Measurements from ENCODE around the gene PERM1. TPM values are rescaled to one million over a fixed set of nuclear protein-coding genes. Genes with fewer than 3 reads are reported as not detected.
"Not testable (repeated sequence)": the region's sequence is repeated elsewhere in the genome, so short reads cannot be mapped to it uniquely, and the experiment has no call there.

The PERM1 gene
- total RNA-seq, 1 donor from 2014 or later: not detected

DNA sequence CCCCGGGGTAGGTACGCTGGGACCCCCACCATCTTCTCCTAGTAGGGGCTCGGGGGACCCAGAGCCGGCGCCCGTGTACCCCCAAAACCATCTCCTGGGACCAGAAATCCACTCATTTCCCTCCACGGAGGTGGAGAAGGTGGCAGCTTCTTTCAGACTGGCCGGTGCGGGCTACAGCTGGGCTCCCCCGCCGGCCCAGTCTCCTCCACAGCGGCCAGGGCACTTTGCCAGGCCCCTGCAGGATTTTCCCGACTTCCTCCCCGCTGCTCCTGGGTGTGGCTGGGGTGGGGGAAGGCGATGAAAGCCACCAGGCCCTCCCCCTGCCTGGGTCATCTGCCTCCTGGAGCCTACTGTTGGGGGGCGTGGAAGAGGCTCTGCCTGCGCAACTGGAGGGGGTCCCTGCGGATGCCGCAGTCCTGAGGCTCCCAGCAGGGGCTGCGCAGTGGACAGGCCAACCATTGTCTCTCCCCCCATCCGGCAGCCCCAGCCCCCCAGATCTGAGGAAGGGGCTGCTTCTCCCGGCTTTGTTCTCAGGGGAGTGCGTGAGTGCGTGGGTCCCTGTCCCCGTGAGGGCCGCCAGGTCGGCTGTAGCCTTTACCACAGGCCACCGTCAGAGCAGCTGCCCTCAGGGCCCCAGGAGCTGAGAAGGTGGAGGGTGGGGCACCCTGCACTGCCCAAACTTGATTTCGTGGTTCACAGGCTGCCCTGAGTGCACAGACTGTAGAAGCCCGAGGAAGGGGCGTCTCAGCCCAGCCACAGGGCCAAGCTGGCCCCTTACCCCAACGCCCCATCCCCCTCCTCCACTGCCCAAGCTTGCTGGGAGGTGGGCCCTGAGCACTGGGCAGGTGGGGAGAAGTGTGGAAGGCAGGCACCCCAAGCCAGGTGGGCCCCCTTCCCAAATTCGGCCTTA lies 39.4 kb upstream of the PERM1 start:
- TF ChIP-seq, protein P1, sequence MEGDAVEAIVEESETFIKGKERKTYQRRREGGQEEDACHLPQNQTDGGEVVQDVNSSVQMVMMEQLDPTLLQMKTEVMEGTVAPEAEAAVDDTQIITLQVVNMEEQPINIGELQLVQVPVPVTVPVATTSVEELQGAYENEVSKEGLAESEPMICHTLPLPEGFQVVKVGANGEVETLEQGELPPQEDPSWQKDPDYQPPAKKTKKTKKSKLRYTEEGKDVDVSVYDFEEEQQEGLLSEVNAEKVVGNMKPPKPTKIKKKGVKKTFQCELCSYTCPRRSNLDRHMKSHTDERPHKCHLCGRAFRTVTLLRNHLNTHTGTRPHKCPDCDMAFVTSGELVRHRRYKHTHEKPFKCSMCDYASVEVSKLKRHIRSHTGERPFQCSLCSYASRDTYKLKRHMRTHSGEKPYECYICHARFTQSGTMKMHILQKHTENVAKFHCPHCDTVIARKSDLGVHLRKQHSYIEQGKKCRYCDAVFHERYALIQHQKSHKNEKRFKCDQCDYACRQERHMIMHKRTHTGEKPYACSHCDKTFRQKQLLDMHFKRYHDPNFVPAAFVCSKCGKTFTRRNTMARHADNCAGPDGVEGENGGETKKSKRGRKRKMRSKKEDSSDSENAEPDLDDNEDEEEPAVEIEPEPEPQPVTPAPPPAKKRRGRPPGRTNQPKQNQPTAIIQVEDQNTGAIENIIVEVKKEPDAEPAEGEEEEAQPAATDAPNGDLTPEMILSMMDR (IDR thresholded peaks at IDR 0.05; ENCODE audit: insufficient read depth, low read length, severe bottlenecking): no peak
- DNase-seq (ENCODE audit: low read depth) (peak; percentile 58), FAIRE-seq (no peak)
- peaks cover 18% of the 10 kb centered on the region for H3K36me3 ChIP-seq (ENCODE audit: control insufficient read depth, insufficient read depth, low read length)
- peak overlapping the region; percentile 70 for H3K4me3 ChIP-seq (ENCODE audit: low read depth, low read length)
- no peaks in the 10 kb centered on the region for H3K27me3 ChIP-seq (ENCODE audit: control insufficient read depth, insufficient read depth, low read length)

DNA sequence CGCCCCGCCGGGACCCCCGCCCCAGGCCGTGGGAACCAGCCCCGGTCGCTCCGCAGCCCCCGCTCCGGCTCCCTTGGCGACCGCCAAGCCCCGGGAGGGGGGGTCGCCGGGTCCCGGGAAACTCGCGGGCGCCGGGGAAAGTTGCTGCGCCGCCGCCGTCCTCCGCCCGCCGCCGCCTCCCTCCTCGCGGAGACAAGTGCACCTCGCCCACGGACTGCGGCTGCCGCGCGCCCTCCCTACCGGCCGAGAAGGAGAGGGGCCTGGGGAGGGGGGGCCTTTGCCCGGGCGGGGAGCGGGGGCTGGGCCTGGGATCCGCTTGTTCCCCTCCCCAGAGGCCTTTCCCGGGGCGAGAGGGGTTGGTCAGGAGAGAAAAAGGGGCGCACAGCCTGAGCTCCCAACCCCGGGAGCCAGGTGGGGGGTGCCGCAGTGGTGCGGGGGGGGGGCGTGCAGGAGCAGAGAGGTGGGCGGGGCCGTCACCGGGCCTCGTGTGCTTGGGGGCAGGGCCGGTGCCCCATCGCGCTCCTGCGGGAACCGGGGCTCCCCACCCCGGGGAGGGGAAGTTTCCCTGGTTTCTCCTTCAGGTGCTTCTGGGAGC lies 38.6 kb upstream of the PERM1 start:
- Histone ChIP-seq H3K27me3 (ENCODE audit: control insufficient read depth, insufficient read depth, low read length) (no peaks in the 10 kb centered on the region), H3K4me3 (ENCODE audit: low read depth, low read length) (peak overlapping the region; percentile 70), H3K36me3 (ENCODE audit: control insufficient read depth, insufficient read depth, low read length) (peaks cover 13% of the 10 kb centered on the region)
- DNase-seq (ENCODE audit: low read depth) (no peak), FAIRE-seq (no peak)
- TF ChIP-seq, protein P1 (IDR thresholded peaks at IDR 0.05; ENCODE audit: insufficient read depth, low read length, severe bottlenecking): no peak

DNA sequence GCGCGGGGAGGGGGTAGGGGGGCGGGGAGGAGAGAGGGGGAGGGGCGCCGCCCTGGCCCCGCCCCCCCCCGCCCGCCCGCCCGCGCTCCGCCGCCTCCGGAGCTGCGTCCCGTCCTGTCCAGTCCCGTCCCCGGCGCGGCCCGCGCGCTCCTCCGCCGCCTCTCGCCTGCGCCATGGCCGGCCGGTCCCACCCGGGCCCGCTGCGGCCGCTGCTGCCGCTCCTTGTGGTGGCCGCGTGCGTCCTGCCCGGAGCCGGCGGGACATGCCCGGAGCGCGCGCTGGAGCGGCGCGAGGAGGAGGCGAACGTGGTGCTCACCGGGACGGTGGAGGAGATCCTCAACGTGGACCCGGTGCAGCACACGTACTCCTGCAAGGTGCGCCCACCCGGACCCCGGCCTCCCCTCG lies 38.1 kb upstream of the PERM1 start, which contains the start of gene AGRN:
AGRN (plus strand) TSS at position 121 of the 405 bp plus-strand sequence; CDS start at position 174, 53 bp downstream.
- DNase-seq (ENCODE audit: low read depth) (no peak), FAIRE-seq (no peak)
- TF ChIP-seq, protein P1 (IDR thresholded peaks at IDR 0.05; ENCODE audit: insufficient read depth, low read length, severe bottlenecking): no peak
- Histone ChIP-seq H3K27me3 (ENCODE audit: control insufficient read depth, insufficient read depth, low read length) (no peaks in the 10 kb centered on the region), H3K4me3 (ENCODE audit: low read depth, low read length) (peak within 1 kb of the TSS; percentile 70), H3K36me3 (ENCODE audit: control insufficient read depth, insufficient read depth, low read length) (peaks cover 13% of the 10 kb centered on the region)

DNA sequence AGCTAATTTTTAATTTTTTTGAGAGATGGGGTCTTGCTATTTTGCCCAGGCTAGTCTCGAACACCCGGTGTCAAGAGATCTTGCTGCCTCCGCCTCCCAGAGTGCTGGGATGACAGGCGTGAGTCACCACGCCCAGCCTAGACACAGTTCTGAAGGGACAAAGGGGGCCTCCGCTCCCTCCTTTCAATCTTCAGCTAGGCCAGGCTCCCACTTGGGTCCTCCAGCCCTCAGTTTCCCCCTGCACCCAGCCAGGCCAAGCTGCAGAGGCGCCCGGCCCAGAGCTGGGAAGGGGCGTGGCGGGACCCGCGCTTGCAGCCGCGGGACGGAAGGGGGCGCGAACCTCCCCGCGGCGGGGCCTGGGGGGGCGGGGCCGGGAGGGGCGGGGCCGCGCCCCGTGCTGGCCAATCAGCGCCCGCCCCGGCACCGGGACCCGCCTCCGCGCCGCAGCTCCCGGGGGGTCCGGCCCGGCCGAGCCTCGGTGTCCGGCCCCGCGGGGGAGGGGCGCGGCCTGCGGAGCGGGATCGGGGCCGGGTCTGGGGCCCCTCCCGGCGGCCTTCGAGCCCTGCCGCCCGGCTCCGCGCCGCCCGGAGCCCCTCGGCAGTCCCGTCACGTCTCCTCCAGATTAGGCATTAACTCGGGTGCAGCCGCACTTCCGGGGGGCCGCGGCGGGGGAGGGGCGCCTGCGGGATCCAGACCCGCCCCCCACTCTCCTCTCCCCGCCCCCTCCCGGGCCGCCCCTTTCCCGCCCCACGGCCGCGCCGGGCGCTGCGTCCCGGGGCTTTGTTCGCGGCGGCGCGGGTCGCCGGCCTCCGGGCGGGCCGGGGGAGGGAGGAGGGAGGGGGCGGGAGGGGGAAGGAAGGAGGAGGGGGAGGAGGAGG lies 37.5 kb upstream of the PERM1 start:
- TF ChIP-seq, protein P1 (IDR thresholded peaks at IDR 0.05; ENCODE audit: insufficient read depth, low read length, severe bottlenecking): peak; percentile 61
- DNase-seq (ENCODE audit: low read depth) (peak; percentile 50), FAIRE-seq (no peak)
- peak overlapping the region; percentile 70 for H3K4me3 ChIP-seq (ENCODE audit: low read depth, low read length)
- no peaks in the 10 kb centered on the region for H3K27me3 ChIP-seq (ENCODE audit: control insufficient read depth, insufficient read depth, low read length)
- H3K36me3 ChIP-seq (ENCODE audit: control insufficient read depth, insufficient read depth, low read length): peaks cover 13% of the 10 kb centered on the region

DNA sequence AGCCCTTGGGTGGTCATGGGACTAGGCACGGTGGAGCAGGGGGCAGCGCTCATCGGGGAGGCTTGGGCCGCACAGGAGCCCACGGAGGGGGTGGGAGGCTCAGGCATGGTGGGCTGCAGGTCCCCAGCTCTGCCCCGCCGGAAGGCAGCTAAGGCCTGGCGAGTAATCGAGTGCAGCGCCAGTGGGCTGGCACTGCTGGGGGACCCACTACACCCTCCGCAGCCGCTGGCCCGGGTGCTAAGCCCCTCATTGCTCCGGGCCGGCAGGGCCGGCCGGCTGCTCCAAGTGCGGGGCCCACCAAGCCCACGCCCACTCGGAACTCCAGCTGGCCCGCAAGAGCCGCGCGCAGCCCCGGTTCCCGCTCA lies 36.4 kb upstream of the PERM1 start:
- FAIRE-seq; DNase-seq (ENCODE audit: low read depth); H3K27me3 ChIP-seq (ENCODE audit: control insufficient read depth, insufficient read depth, low read length); H3K36me3 ChIP-seq (ENCODE audit: control insufficient read depth, insufficient read depth, low read length); H3K4me3 ChIP-seq (ENCODE audit: low read depth, low read length): not testable (repeated sequence)

DNA sequence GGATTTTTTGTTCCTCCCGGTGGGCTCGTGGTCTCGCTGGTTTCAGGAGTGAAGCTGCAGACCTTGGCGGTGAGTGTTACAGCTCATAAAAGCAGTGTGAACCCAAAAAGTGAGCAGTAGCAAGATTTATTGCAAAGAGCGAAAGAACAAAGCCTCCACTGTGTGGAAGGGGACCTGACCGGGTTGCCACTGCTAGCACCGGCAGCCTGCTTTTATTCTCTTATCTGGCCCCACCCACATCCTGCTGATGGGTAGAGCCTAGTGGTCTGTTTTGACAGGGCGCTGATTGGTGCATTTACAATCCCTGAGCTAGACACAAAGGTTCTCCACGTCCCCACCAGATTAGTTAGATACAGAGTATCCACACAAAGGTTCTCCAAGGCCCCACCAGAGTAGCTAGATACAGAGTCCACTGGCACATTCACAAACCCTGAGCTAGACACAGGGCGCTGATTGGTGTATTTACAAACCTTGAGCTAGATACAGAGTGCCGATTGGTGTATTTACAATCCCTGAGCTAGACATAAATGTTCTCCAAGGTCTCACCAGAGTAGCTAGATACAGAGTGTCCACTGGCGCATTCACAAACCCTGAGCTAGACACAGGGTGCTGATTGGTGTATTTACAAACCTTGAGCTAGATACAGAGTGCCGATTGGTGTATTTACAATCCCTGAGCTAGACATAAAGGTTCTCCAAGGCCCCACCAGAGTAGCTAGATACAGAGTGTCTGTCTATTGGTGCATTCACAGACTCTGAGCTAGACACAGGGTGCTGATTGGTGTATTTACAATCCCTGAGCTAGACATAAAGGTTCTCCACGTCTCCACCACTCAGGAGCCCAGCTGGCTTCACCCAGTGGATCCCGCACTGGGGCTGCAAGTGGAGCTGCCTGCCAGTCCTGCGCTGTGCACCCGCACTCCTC lies 35.8 kb upstream of the PERM1 start:
- not testable (repeated sequence) for H3K36me3 ChIP-seq (ENCODE audit: control insufficient read depth, insufficient read depth, low read length); FAIRE-seq; DNase-seq (ENCODE audit: low read depth); H3K27me3 ChIP-seq (ENCODE audit: control insufficient read depth, insufficient read depth, low read length); H3K4me3 ChIP-seq (ENCODE audit: low read depth, low read length)

Data from bronchial epithelial cell (primary cell).